H7 (cell line): ENCODE results near the gene PSPN. TPM values are rescaled to one million over a fixed set of nuclear protein-coding genes. Genes with fewer than 3 reads are reported as not detected.

ENCODE experiments used
- DNase-seq: peaks from one replicate; pipeline ENCODE4 v3.0.0; 2012
- H3K27me3 ChIP-seq: 2 replicates; pipeline ENCODE4 v1.6.0; 2011; ENCODE audit warnings: mild to moderate bottlenecking, low read length; ENCODE audit not compliant: control insufficient read depth, insufficient read depth
- H3K36me3 ChIP-seq: replicated peaks from 2 replicates; pipeline ENCODE4 v1.5.1; 2011; ENCODE audit warnings: low read length; ENCODE audit not compliant: control insufficient read depth, insufficient read depth
- H3K4me3 ChIP-seq: 2 replicates; pipeline ENCODE4 v1.5.1; 2011; ENCODE audit warnings: low read depth, mild to moderate bottlenecking, control low read depth, low read length, moderate library complexity; ENCODE audit not compliant: insufficient read depth
- total RNA-seq: library from RNA; depleted of rRNA; stranded (reverse); fragments of >200 nt; shearing (Covaris generic); gene quantifications from 2 replicates; pipeline ENCODE4 v1.2.3, GENCODE V29; 2014

The PSPN gene
- total RNA-seq, 1 experiment from 2014 or later, result 1.4 TPM

- Histone ChIP-seq H3K4me3 (peak overlapping the region; percentile 99), H3K36me3 (peaks cover 12% of the 10 kb centered on the region), H3K27me3 (no peaks in the 10 kb centered on the region)
- peak; percentile 33 for DNase-seq
Measured at GRCh38 chr19:6392221-6393073, 16.7 kb upstream of the PSPN start.

DNA sequence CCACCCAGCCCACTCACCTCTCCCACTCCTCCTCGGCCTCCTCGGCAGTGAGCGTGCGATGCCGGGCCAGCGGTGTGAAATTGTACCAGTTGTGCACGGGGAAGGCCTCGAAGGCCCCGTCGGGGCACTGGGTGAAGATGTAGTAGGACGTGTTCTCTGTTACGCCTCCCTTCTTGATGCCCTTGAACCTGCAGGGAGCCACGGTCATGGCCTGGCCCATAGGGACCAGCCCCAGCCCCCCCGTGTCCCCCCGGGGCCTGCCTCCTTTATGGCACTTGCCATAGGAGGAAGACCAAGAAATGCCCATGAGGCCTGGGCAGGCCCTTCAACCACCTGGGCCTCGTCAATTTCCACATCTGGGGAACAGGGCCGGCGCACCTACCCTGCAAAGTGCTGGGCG is 11.6 kb upstream of the PSPN start:
- Histone ChIP-seq H3K4me3 (no peak overlapping the region), H3K36me3 (peaks cover 27% of the 10 kb centered on the region), H3K27me3 (no peaks in the 10 kb centered on the region)
- DNase-seq, result peak; percentile 34

- H3K36me3 ChIP-seq, result peaks cover 41% of the 10 kb centered on the region
- peak; percentile 13 for DNase-seq
- no peaks in the 10 kb centered on the region for H3K27me3 ChIP-seq
- no peak overlapping the region for H3K4me3 ChIP-seq
Measured at GRCh38 chr19:6384381-6384780, 8.6 kb upstream of the PSPN start.

DNA sequence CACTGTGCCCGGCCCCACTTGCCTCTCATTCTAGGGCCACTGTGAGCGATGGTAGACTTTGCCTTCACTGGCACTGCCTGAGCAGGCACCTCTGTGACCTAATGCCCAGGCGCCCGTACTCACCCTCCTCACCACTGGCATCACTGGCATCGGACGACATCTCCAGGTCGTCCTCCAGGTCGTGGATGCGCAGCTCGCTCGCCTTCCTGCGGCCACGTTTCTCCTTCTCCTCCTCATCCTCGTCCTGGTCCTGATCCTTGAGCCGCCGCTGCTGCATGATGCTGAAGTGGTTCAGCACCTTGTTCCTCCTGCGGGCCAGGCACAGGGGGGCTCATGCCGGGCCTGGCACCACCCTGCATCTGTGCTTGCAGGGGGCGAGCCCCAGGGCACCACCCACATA is 7.5 kb upstream of the PSPN start:
- Histone ChIP-seq H3K4me3 (no peak overlapping the region), H3K36me3 (peaks cover 32% of the 10 kb centered on the region), H3K27me3 (no peaks in the 10 kb centered on the region)
- peak; percentile 19 for DNase-seq

GRCh38 chr19:6381030-6381750 is 5.5 kb upstream of the PSPN start:
- peaks cover 26% of the 10 kb centered on the region for H3K36me3 ChIP-seq
- DNase-seq, result peak; percentile 56
- H3K4me3 ChIP-seq, result no peak overlapping the region
- H3K27me3 ChIP-seq, result no peaks in the 10 kb centered on the region

- H3K4me3 ChIP-seq, result no peak overlapping the region
- H3K27me3 ChIP-seq, result no peaks in the 10 kb centered on the region
- no peak for DNase-seq
- peaks cover 24% of the 10 kb centered on the region for H3K36me3 ChIP-seq
Measured at GRCh38 chr19:6379744-6380143, 4.0 kb upstream of the PSPN start.

- no peaks in the 10 kb centered on the region for H3K27me3 ChIP-seq
- no peak overlapping the region for H3K4me3 ChIP-seq
- peaks cover 22% of the 10 kb centered on the region for H3K36me3 ChIP-seq
- peak; percentile 44 for DNase-seq
Measured at GRCh38 chr19:6378486-6378885, 2.8 kb upstream of the PSPN start.

DNA sequence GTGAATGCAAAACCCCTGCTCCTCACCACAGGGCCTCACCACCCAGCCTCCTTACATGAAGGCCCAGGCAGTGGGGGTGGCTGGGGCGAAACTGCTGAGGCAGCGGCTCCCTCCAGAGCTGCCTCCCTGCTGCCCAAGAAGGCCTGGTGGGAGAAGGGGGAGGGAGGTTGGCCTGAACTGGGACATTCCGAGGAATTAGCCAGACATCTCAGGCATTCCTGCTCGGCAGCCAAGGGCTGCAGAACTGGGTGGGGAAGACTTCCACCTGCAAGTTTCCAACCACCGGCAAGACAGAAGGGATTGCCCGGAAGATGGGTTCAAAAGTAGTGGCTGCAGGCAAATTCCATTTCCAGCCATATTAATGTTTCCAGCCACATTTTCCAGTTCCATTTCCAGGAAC is 2.3 kb upstream of the PSPN start:
- Histone ChIP-seq H3K4me3 (no peak overlapping the region), H3K36me3 (peaks cover 19% of the 10 kb centered on the region)
- peak; percentile 58 for DNase-seq

DNA sequence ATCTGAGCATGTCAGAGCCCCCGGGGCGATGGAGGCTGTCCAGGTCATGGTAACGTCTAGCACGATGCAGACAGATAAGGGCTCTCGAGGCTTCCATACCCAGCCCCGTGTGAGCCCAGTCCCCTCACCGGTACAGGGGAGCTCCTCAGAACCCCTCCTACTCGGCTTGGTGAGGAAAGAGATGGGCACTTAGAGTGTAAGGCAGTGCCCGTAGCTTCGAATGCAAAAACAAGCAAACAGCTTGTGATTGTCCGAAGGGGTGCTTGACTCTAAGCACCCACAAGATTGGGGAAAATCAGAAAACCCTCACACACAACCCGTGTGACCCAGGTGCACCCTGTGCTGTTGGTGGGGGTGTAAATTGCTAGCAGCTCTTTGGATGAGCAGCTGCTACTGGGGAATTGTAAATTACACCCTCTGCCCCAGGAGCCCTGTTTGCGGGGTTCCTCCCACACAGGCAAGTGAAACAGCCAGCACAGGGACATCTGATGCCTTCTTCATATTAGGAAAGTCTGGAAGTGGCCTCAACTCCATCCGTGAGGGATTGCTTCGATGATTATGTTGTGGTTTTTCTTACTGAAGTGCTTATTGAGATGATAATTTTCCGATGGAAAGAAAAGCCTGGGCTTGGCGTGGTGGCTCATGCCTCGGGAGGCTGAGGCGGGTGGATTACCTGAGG is 918 bp upstream of the PSPN start:
- Histone ChIP-seq H3K4me3 (no peak overlapping the region), H3K27me3 (no peaks in the 10 kb centered on the region), H3K36me3 (peaks cover 16% of the 10 kb centered on the region)
- peak; percentile 38 for DNase-seq

More for the DNA sequence above, 2.3 kb upstream of the PSPN start:
- H3K27me3 ChIP-seq, result no peaks in the 10 kb centered on the region

DNA sequence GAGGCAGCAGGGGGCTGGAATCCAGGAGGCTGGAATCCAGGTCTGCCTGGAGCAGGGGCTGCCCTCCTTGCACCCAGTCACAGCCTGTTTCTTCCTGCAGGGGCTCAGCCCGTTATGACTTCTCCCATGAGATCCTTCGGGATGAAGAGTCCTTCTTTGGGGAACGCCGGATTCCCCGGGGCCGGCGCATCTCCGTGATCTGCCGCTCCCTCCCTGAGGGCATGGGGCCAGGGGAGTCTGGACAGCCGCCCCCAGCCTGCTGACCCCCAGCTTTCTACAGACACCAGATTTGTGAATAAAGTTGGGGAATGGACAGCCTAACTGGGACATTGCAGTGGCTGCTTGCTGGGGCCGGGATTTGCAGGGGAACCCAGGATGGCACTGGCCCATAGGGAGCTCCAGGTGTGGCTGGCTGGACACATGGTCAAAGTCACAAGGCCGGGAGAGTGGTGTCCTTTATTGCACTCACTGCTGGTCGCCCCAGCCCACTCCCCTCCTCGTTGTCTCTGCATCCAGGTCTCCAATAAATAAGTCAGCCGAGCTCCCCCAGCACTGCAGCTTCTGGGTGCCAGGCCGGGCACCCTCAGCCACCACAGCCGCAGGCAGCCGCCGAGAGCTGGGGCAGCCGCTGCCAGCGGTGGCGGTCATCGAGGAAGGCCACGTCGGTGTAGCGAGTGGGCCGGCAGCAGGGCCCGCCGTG is 872 bp downstream of the PSPN start:
- Histone ChIP-seq H3K36me3 (peaks cover 5% of the 10 kb centered on the region), H3K27me3 (no peaks in the 10 kb centered on the region), H3K4me3 (no peak overlapping the region)
- DNase-seq, result peak; percentile 41

DNA sequence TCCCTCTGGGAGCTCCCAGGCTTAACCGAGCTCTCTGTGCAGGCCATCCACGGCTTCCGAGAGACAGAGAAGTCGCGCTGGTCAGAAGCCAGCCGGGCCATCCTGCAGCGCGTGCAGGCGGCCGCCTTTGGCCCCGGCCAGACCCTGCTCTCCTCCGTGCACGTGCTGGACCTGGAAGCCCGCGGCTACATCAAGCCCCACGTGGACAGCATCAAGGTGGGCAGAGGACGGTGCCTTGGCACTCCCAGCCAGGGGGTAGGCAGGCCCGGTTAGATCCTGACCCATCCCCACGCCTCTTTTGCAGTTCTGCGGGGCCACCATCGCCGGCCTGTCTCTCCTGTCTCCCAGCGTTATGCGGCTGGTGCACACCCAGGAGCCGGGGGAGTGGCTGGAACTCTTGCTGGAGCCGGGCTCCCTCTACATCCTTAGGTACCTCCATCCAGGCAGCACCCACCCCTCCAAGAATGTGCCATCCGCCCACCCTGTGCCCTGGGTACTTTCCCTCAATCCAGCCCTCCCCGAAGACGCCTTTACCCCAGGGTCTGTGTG is 1.5 kb downstream of the PSPN start:
- peak; percentile 49 for DNase-seq
- H3K36me3 ChIP-seq, result no peaks in the 10 kb centered on the region
- peak overlapping the region; percentile 37 for H3K4me3 ChIP-seq
- no peaks in the 10 kb centered on the region for H3K27me3 ChIP-seq

DNA sequence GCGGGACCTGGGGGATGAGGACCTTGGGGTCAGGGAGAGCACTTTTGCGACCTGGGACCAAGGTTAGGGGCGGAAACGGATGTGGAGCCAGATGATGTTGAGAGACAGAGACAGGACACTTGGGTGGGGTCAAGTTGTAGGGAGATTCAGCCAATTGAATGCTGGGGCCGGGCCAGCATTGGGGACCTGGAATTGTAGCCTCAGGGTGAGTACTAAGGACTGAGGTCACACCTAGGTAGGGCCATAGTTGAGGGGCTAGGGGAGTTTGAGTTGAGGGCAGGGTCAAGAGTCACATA is 2.0 kb downstream of the PSPN start:
- no peak for DNase-seq
- H3K36me3 ChIP-seq, result no peaks in the 10 kb centered on the region
- H3K4me3 ChIP-seq, result peak overlapping the region; percentile 37
- H3K27me3 ChIP-seq, result no peaks in the 10 kb centered on the region

GRCh38 chr19:6373096-6373812 is 2.5 kb downstream of the PSPN start:
- Histone ChIP-seq H3K36me3 (0 out of 2 replicates have a peak, but pooled peaks cover 2% of the 10 kb centered on the region), H3K4me3 (peak overlapping the region; percentile 95)
- peak; percentile 98 for DNase-seq

More at GRCh38 chr19:6373096-6373812, 2.5 kb downstream of the PSPN start:
- H3K27me3 ChIP-seq, result no peaks in the 10 kb centered on the region
